Smooth muscle cell of the brain vasculature (primary cell): ENCODE results near the gene KISS1.
A peak's percentile ranks its signal among the peaks of the same experiment; 100 is the strongest.

Experiments
- DNase-seq: peaks from one replicate; pipeline ENCODE4 v3.0.0-alpha.2; 2012; ENCODE audit warnings: low read depth, low spot score

The KISS1 gene

DNA sequence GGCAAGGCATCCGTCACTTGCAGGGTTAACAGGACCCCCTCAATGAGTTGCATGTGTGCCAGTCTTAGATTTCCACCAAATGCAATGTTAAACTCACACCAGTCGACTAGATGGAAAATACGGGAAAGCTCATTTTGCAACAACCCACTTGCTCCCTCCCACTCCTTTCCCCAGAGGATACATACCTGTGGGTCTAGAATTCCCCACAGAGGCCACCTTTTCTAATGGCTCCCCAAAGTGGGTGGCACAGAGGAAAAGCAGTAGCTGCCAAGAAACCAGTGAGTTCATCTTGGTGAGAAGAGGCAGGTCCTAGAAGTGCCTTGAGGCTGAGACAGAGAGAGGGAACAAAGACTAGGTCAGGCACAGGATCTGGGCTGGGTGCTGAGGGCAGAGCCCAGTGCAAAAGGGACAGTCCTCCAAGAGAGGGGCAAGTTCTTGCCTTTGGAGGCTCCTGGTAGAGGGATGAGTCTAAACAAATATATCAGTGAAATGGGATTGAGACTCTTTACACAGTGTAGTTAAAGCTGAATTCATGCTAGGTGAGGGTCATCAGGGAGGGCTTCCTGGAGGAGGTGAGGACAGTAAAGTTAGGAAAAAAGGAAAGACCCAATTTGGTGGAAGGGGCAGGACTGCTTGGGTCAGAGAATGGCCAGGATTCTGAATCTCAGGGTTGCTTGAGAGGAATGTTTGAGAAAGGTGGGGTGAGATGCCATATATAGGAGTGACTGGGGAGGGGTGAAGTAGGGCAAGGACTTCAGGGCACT is 3.5 kb downstream of the KISS1 start:
- DNase-seq: no peak

DNA sequence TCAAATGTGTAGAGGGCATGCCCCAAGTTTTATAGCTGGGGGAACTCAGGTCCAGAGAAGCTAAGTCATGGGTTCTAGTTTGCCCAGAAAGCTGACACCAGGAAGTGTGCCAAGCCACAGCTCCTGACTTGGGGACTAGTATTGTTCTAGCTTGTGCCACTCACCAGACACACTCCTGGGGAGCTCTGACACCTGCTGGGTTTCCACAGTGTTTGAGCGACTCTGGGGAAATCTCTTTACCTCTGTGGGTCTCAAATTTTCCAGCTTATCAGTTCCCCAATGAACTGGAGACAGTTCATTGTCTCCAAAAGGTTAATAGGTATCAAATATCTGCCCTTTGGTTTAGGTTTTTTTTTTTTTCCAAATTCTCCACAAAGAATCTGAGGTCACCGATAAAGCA is 4.2 kb downstream of the KISS1 start:
- DNase-seq: no peak

DNA sequence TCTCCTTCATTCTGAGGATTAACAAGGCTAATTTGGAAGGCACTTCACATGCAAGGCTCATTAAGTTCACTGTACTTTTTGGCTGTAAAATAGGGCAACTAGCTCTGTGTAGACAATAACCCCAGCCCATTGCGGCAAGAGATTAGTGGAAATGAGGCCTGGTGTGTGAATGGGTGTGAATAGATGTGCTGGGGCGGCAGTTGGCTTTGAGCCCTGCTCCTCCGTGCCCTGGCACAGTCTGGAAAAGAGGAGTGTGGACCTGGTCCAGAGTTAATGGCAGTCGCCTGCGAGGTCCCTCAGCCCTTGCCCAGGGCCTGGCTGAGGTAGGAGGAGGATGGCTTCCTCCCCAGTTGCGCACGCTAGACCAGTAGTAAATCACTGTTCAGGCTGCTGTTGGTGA is 4.8 kb downstream of the KISS1 start:
- no peak for DNase-seq

DNA sequence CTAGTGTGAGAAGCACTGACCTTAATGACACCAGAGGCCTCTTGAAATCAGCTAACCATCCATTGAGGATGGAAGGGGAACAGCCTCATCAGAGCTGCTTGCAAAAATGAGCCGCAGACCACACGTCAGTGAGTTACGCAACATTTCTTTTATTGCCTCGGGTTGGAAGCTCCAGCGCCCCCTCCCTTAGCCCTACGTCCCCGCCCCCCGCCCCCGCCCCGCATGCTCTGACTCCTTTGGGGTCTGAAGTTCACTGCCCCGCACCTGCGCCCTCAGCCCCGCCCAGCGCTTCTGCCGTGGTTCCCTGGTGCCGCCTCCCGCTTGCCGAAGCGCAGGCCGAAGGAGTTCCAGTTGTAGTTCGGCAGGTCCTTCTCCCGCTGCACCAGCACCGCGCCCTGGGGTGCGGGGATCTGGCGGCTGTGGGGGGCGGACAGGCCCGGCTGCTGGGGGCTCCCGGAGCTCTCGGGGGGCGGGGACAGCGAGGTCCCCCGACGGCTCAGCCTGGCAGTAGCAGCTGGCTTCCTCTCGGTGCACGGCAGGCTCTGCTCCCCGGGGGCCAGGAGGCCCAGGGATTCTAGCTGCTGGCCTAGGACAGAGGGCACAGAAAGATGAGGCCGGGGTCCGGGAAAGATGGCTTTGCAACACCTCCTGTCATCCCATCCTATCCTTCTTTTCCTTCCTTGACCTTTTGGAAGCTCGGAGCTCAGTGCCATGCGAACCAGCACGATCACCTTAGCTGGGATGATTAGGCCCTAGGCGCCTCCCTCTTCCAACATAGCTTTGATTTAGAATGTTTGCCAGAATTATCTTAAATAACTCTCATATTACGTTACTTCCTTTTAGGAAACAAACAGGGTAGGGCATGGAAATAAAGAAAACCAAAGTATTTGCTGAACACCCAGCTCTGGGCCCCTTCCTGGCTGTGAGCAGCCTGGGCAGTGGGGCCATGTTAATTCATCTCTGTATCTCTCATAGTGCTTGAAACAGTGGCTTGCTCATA is 5.8 kb downstream of the KISS1 start:
- no peak for DNase-seq

DNA sequence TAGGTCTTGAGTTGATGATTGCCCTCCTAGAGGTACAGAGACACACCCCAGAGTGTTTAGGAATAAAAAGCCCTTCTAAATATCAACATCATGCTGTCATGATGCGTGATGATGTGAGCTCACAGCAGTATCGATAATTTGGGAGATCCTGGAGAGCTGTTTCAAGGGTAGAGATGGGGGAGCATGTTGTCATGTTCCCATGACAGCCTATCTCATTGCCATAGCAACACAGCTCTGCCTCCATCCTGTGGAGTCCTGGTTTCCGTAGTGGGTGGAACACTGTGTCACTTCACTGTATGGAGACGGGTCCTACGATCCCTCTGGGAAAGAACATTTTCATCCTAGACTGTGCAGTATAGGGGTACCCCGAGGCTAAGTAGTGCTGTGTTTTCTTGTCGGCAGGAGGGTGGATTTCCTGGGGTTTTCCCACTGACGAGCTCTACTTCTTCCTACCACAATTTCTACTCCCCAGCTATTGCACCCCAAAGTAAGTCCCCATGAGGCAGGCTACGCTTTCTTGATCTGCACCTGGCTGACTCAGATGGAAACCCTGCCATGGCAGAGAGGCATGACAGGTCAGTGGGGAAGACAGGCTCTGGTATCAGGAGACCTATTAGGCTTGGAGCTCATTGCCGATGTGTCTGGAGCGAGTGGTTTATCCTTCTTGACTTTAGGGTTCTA is 7.2 kb downstream of the KISS1 start:
- no peak for DNase-seq

DNA sequence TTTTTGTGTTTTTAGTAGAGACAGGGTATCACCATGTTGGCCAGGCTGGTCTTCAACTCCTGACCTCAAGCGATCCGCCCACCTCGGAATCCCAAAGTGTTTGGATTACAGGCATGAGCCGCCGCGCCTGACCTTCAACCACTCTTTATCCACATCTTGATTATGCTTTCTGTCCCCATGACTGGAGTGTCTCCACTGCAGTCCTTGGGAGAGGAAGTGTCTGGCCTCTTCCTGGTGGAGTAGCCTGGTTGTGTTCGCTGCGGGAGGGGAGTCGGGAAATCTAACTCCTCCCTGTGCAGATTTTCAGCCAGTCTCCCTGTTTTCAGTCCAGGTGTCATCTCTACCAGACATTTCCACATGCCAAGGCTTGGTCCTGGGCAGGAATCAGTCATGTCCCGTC is 9.7 kb downstream of the KISS1 start:
- no peak for DNase-seq

DNA sequence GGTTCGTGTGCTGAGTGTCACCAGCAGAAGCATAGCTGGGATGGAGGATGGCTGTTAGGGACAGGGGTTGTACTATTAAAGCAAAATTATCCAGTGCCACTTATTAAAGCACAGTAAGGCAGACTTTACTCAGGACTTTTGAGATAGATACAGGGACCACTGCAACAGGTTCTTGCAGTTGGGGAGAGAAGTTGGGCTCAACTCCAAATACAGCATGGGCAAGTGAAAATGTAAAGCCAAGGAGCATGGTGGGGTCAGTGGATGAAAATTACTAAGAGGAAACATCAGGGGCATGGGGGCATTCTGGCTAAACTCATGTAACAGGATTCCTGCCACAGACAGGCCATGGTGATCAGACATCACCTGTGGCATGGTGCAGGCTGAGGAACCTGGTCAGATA is 15.2 kb downstream of the KISS1 start:
- DNase-seq: no peak

DNA sequence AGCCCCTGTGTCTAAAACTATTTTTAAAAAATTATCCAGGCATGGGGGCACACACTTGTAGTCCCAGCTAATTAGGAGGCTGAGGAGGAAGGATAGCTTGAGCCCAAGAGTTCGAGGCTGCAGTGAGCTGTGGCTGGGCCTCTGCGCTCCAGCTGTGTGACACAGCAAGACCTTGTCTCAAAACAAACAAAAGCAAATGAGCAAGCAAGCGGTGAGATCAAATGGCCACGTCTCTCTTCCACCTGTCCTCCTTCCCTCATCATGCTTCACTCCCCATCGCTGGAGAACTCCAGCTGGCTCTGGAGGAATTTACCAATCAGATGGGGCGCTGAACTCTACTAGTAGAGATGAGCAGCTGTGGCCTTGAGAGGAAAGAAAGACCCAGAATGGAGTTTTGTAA is 16.2 kb downstream of the KISS1 start:
- no peak for DNase-seq

DNA sequence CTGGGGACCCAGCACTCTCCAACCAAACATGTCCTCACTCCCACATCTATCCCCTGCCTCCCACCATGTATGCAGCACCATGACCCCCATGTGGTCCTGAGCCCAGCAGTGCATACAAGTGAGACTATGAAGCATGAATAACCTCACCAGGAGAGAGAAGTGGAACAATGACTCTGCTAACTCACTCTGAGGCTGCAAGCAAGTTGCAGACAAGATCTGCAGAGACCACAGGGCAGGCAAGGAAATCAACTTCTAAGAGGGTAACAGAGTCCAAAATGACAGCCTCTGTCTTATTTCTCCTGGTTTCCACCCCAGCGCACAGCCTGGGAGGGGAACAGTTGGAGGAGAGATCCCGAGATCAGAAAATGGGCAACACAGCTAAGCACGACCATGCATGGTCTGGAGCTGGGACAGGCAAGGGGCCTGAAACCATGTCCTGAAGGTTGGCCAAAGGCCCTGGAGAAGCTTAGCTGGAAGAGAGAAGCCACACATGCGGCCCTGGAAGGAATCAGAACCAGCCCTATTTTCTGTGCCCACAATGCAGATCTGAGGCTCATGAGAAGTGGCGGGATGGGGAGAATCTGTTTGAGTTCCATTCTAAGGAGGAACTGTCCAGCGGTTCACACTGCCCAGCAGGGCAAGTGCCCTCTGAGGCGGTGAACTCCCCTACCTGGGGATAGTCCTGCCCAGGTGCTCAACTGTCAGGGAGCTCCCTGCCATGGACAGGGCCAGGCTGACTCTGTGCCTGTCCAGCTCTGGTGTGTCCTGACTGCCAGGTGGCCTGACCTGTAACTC is 17.6 kb downstream of the KISS1 start:
- DNase-seq: no peak

DNA sequence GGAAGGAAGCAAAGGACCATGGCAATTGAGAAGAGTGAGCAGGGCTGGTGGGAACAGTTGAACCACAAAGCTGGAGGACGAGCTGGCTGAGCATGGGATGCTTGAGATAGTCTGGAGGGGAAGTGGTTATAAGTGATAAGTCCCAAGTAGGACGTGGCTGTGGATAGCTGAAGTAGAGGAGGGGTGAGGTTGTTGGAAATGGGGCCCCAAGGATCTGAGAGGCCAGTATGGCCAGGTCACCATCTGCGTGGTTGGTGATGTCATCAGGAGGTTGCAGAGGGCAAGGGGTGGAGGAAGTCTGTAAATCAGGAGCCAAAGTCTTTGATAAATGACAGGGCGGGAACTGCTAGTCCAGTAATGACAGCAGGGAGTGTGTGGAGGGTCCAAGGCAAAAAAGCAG is 19.2 kb downstream of the KISS1 start:
- no peak for DNase-seq

DNA sequence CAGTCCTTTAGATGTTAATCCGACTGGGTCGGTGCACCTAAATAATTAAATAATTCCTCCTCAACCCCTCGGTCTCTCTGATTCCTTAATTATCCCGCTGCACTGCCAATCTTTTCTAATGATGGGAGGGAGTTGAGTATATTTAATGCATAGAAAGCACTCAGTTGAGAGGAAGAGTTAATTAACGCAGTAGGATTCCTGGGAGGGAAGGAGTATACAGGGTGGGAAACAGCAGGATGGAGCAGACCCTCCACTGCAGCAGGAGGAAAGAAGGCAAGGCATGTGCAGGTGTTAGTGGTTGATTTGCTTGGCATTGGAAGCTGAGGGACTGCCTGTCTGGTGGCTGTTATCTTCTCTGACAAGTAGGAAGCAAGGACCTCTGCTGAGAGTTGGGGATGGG is 20.2 kb downstream of the KISS1 start:
- DNase-seq: no peak

DNA sequence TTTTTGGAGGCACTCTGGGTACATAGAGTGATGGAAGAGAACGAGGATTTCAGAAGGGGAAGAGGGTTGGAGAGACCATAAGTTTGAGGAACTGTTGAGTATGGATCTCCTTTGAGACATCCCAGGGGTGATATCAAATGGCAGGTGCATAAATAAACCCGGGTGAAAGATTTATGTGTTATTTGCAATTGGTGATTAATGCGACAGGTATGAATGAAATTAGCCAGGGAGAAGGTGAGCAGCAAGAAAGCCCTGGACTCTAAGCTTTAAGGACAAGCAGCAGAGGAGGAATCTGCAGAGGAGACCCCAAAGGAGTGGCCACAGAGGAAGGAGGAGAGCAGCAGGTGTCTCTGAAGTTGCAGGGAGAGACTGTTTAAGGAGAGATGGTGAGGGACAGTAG is 21.3 kb downstream of the KISS1 start:
- DNase-seq: no peak

DNA sequence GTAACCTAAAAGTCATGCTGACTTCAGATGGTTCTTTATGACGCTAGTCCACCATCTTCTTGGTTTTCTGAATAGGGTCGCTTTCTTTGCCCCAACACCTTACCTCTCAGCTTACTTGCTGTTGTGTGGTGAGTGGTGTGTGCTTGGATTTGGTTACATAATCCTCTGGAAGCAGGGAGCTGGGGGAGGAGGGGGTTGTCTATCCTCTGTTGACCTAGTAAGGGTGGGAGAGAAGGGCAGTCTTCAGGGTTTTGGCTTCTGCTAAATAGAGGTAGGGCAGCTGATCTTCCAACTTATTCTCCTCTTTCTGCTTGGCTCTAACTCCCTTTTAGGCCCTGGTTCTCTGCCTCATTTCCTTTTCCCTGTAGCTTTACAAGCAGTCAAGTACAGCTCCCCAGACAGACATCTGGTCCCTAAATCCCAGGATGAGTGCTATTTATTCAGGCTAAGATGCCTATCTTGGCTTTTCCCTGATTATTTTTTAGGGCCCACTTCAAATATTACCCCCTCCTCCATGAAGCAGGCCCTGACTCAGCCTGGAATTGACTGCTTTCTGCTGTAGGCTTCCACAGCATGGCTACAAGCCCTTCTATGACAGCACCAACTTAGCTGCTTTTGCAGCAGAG is 23.8 kb downstream of the KISS1 start:
- no peak for DNase-seq

DNA sequence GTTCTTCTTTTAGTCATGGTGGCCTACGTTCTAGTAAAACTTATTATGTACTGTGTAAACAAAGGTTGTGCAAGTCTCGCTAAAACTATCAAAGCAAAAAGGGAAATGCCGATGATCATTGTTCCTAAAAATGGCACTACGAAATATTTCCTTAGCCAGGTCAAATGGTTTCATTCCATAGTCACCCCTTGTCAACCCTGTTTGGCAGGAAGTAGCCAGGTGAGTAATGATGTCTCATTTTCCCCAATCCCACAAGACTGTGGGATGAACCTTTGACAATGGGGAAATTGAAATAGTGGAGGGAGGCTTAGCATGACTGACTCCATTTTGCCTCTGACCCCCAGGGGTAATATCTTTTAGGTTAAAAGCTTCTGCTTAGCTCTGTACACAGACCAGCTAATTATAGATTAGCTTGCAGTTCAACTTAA is 24.5 kb downstream of the KISS1 start:
- no peak for DNase-seq

DNA sequence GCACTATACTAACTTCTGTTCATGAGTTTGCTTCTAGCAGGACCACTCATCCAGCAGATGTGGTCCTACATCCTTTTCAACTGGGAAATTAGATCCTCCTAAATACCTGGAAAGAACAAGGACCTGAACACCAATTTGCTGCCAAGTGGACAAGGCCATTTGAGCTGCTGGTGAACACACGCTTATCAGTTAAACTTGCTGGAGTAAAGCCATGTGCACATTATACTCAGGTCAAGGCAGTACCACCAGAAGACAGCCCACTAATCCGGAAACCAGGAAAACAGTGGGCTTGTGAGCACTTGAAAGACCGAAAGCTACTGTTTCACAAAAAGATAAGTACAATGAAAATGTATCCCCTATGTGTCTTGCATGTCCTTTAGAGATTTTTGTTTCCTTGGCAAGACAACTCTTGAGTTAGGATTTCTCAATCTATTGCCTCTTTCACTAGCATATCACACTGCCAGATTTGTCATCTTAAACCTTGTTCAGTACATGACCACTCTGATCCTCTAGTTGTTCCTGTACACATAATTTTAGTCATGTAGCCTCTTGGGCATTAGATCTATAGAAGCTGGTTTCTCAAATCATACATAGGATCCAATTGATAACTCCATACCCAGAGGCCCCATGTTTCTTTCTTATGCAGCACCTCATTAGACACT is 25.7 kb downstream of the KISS1 start:
- DNase-seq: no peak

DNA sequence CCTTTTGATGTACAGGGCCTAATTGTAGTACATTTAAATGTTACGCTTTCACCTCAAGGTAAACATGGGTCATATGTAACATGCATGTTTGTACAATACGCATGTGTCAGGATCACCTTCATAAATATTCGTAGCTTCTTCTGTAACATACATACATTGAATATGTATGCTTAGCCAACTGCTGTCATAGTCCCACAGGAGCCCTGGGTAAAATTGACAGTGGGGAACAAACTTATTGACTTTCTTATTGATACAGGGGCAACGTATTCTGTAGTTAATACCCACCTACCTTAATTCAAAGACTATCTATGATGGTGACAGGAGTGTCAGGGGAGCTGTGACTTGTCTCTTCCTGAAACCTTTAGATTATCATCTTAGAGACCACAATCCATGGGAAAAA is 26.4 kb downstream of the KISS1 start:
- no peak for DNase-seq

DNA sequence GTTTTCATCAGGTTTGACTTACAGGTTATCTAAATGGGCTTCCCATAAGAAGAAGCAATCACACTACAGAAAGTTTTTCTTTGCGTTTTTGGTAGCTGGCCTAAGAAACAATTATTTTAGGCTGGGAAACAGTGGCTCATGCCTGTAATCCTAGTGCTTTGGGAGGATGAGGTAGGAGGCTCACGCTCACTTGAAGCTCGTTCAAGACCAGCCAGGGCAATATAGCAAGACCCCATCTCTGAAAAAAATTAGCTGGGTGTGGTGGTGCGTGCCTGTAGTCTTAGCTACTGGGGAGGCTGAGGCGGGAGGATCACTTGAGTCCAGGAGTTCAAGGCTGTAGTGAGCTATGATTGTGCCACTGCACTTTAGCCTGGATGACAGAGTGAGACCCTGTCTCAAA is 28.6 kb downstream of the KISS1 start:
- DNase-seq: no peak

DNA sequence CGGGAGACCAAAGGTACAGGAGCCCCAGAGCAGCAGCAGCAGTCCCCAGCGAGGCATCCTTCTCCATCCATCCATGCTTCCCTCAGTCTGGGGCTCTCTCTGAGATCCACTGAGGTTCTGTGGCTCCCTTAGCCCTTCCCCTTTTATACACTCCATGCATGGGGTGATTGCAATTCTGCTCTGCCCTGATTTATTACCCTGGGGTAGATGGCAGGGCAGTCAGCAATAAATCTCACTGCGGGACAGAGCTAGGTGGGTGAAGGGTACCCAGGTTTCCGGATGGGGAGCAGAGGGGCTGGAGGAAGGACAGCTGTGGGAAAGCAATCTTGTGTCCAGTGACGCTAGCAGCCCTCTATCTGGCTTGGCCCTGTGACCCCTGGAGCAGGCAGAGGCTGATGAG is 30.1 kb downstream of the KISS1 start, which contains the start of gene REN:
Gene REN (minus strand): TSS at position 119 of the 400 bp plus-strand sequence. CDS start 44 bp downstream, at position 75.
- DNase-seq: no peak

DNA sequence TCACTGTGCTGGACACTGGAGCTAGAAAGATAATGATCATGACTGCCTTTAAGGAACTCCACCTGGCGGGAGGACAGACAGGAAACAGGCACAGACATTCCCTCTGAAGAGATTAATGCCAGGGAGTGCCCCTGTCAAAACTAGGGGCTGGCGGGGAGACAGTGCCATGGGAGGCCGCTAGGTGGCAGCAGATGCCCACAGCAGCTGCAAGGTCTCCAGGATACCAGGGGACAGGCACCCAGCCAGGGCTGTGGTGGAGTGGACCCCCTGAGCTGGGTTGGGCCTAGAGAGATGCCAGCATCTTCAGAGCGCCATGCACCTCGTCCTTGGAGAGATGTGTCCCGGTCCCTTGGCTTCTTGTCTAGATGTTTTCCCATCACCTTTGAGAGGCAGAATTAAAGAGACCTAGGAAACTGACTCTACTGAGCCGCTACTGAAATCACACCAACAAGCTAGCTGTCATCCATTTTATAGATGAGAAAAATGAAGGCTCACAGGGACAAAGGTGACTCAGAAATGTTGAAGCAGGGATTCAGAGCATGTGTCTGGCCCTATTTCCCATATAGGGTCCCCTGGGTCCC is 33.7 kb downstream of the KISS1 start:
- DNase-seq: peak; percentile 21
